SK-N-SH (cell line): ENCODE results near the gene NR2F1-AS1.
A peak's percentile ranks its signal among the peaks of the same experiment; 100 is the strongest.

Experiments
- CHD2 ChIP-seq: fragments of 150-350 bp; IDR thresholded peaks from 2 replicates; pipeline ENCODE4 v1.6.1; 2018; ENCODE audit warnings: low read length; ENCODE audit not compliant: partially characterized antibody
- EP300 ChIP-seq, 2 experiments: IDR thresholded peaks; 2 replicates each; pipeline versions ENCODE4 v1.4.0 to v1.6.1; 2012; ENCODE audit warnings: borderline replicate concordance in 1 of 2, low read depth in 1 of 2, low read length in 1 of 2
- MXI1 ChIP-seq: IDR thresholded peaks from 2 replicates; pipeline ENCODE4 v1.6.1; 2012; ENCODE audit warnings: mild to moderate bottlenecking, low read depth, low read length, improper control_type of control experiment
- NFIC ChIP-seq: IDR thresholded peaks from 2 replicates; pipeline ENCODE4 v1.4.0; 2012; ENCODE audit warnings: borderline replicate concordance
- RXRA ChIP-seq: IDR thresholded peaks from 2 replicates; pipeline ENCODE4 v1.4.0; 2012; ENCODE audit warnings: low read depth, mild to moderate bottlenecking, borderline replicate concordance
- SMC3 ChIP-seq: IDR thresholded peaks from 2 replicates; pipeline ENCODE4 v1.6.1; 2012; ENCODE audit warnings: low read depth, low read length, improper control_type of control experiment
- TF ChIP-seq, protein P1 (sequence below): fragments of 200-600 bp; sonication (generic); IDR thresholded peaks from 2 replicates; pipeline ENCODE4 v1.6.1; 2017; ENCODE audit warnings: antibody characterized with exemption, mild to moderate bottlenecking, moderate library complexity
- TF ChIP-seq, protein P2 (sequence below): IDR thresholded peaks from 2 replicates; pipeline ENCODE4 v1.4.0; 2012; ENCODE audit warnings: low read depth

DNA sequence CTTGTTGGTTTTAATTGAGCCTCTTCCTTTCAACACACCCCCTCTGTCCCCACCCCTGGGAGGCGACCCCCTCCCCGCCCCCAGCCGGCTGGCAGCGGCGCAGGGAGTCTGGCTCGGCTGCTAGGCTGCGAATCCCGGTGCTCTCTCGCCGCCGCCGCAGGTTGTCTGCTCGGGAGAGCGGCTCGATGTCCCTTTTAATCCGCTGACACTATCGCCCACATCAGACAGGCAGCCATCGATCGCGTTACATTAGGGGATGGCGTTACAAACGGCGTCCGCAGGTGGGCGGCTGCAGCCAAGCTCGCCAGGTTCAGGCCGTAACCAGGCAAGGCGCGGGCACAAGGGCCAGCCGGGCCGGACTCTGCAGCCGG, 1.3 kb downstream of the NR2F1-AS1 start:
- TF ChIP-seq, protein P1, sequence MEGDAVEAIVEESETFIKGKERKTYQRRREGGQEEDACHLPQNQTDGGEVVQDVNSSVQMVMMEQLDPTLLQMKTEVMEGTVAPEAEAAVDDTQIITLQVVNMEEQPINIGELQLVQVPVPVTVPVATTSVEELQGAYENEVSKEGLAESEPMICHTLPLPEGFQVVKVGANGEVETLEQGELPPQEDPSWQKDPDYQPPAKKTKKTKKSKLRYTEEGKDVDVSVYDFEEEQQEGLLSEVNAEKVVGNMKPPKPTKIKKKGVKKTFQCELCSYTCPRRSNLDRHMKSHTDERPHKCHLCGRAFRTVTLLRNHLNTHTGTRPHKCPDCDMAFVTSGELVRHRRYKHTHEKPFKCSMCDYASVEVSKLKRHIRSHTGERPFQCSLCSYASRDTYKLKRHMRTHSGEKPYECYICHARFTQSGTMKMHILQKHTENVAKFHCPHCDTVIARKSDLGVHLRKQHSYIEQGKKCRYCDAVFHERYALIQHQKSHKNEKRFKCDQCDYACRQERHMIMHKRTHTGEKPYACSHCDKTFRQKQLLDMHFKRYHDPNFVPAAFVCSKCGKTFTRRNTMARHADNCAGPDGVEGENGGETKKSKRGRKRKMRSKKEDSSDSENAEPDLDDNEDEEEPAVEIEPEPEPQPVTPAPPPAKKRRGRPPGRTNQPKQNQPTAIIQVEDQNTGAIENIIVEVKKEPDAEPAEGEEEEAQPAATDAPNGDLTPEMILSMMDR, result no peak
- TF ChIP-seq SMC3, result peak; percentile 18; the same call in 1 of the 2 replicates
- TF ChIP-seq CHD2, result no peak
- no peak for TF ChIP-seq RXRA
- no peak for TF ChIP-seq EP300 (IDR thresholded peaks at IDR 0.05; ENCODE audit: borderline replicate concordance in 1 of 2, low read depth in 1 of 2, low read length in 1 of 2)
- TF ChIP-seq MXI1, result no peak
- TF ChIP-seq, protein P2, sequence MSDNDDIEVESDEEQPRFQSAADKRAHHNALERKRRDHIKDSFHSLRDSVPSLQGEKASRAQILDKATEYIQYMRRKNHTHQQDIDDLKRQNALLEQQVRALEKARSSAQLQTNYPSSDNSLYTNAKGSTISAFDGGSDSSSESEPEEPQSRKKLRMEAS, result no peak
- no peak for TF ChIP-seq NFIC
